ENCODE results near the gene RPS4Y2.

RPS4Y2 gene

DNA sequence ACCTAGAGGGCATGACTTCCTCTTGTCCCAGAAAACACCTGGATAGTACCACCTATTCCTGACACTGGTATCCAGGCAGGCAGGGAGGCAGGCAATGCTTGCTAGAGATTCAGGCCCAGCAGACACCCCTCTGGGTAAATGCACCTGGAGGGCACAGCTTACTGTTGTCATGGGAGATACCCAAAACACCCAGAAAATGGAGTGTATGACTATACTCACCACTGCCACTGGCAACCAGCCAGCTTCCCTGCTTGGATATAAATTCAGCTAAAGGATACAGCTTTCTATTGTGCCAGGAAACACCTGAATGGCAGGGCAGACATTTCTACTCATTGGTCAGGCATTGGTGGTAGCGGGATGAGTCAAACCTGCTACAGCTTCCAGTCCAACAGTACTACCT lies 58.9 kb downstream of the RPS4Y2 start:
- H2AFZ ChIP-seq (ENCODE audit: low read length): no peak overlapping the region
- H3K4me2 ChIP-seq (ENCODE audit: low read length): no peak overlapping the region
- no peaks in the 10 kb centered on the region for H3K36me3 ChIP-seq (ENCODE audit: insufficient read depth, low read length)
- H3K9ac ChIP-seq (ENCODE audit: low read length): no peak overlapping the region
- H3K4me3 ChIP-seq (ENCODE audit: low read depth, low read length, poor library complexity, severe bottlenecking): no peak overlapping the region
- no peaks in the 10 kb centered on the region for H4K20me1 ChIP-seq (ENCODE audit: insufficient read depth, low read length)
- H3K79me2 ChIP-seq (ENCODE audit: insufficient read depth, low read length): no peaks in the 10 kb centered on the region
- TF ChIP-seq EZH2 (IDR thresholded peaks at IDR 0.05; ENCODE audit: borderline replicate concordance, low read length): no peak
- TF ChIP-seq, protein P1, sequence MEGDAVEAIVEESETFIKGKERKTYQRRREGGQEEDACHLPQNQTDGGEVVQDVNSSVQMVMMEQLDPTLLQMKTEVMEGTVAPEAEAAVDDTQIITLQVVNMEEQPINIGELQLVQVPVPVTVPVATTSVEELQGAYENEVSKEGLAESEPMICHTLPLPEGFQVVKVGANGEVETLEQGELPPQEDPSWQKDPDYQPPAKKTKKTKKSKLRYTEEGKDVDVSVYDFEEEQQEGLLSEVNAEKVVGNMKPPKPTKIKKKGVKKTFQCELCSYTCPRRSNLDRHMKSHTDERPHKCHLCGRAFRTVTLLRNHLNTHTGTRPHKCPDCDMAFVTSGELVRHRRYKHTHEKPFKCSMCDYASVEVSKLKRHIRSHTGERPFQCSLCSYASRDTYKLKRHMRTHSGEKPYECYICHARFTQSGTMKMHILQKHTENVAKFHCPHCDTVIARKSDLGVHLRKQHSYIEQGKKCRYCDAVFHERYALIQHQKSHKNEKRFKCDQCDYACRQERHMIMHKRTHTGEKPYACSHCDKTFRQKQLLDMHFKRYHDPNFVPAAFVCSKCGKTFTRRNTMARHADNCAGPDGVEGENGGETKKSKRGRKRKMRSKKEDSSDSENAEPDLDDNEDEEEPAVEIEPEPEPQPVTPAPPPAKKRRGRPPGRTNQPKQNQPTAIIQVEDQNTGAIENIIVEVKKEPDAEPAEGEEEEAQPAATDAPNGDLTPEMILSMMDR (IDR thresholded peaks at IDR 0.05; ENCODE audit: low read length): no peak
- H3K4me1 ChIP-seq (ENCODE audit: insufficient read depth, low read length, severe bottlenecking): no peaks in the 10 kb centered on the region
- no peaks in the 10 kb centered on the region for H3K27me3 ChIP-seq (ENCODE audit: insufficient read depth, low read length)
- no peaks in the 10 kb centered on the region for H3K9me2 ChIP-seq (ENCODE audit: low read depth, low read length)
- no peaks in the 10 kb centered on the region for H3F3A ChIP-seq (ENCODE audit: insufficient read depth, low read length)
- no peaks in the 10 kb centered on the region for H3K9me3 ChIP-seq (ENCODE audit: low read length)
- no peak overlapping the region for H3K27ac ChIP-seq (ENCODE audit: low read depth, low read length, poor library complexity, severe bottlenecking)

DNA sequence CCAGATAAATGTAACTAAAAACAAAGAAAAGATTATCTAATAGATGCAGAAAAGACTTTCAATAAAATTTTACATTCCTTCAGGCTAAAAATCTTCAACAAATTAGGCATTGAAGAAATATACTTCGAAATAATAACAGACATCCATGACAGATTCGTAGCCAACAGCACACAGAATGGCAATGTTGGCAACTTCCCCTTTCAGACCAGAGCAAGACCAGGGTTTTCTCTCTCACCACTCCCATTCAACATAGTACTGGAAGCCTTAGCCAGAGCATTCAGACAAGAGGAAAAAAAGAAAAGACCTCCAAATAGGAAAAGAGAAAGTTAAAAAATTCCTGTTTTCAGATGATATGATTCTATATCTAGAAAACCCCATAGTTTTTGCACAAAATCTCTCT lies 61.2 kb downstream of the RPS4Y2 start:
- H3K9me2 ChIP-seq (ENCODE audit: low read depth, low read length): no peaks in the 10 kb centered on the region
- no peaks in the 10 kb centered on the region for H3K9me3 ChIP-seq (ENCODE audit: low read length)
- no peaks in the 10 kb centered on the region for H3K36me3 ChIP-seq (ENCODE audit: insufficient read depth, low read length)
- no peak overlapping the region for H3K4me2 ChIP-seq (ENCODE audit: low read length)
- H3K4me1 ChIP-seq (ENCODE audit: insufficient read depth, low read length, severe bottlenecking): no peaks in the 10 kb centered on the region
- H3K9ac ChIP-seq (ENCODE audit: low read length): no peak overlapping the region
- no peak overlapping the region for H3K4me3 ChIP-seq (ENCODE audit: low read depth, low read length, poor library complexity, severe bottlenecking)
- no peaks in the 10 kb centered on the region for H3K79me2 ChIP-seq (ENCODE audit: insufficient read depth, low read length)
- H3F3A ChIP-seq (ENCODE audit: insufficient read depth, low read length): no peaks in the 10 kb centered on the region
- H3K27me3 ChIP-seq (ENCODE audit: insufficient read depth, low read length): no peaks in the 10 kb centered on the region
- no peak for TF ChIP-seq EZH2 (IDR thresholded peaks at IDR 0.05; ENCODE audit: borderline replicate concordance, low read length)
- TF ChIP-seq, protein P1 (IDR thresholded peaks at IDR 0.05; ENCODE audit: low read length): no peak
- H4K20me1 ChIP-seq (ENCODE audit: insufficient read depth, low read length): no peaks in the 10 kb centered on the region
- no peak overlapping the region for H3K27ac ChIP-seq (ENCODE audit: low read depth, low read length, poor library complexity, severe bottlenecking)
- no peak overlapping the region for H2AFZ ChIP-seq (ENCODE audit: low read length)
